ENCODE measurements around the gene CLIC3. TPM values are rescaled to one million over a fixed set of nuclear protein-coding genes. Genes with fewer than 3 reads are reported as not detected.

The CLIC3 gene
- total RNA-seq, 2 experiments from 2014 or later: not detected

DNA sequence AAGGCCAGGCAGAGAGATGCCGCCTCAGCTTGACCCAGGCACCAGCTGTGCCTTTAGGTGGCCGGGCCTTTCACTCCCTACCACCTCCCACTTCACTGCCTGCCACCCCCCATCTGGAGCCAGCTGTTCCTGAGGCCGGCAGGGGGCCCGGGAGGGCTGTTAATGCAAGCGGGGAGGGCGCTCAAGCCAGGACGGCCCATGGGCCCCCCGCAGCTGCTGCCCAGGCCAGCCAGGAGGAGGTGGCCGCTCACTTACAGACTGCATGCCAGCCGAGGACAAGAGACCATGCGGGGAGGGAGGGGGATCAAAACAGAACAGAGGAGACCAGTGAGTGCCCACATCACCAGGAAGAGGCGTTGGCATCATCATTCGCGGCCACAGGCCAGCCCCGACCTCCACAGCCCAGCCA lies 27.2 kb upstream of the CLIC3 start:
- Mint-ChIP-seq H3K36me3 (ENCODE audit: low read depth) (no peaks in the 10 kb centered on the region), H3K9me3 (ENCODE audit: low read depth) (no peaks in the 10 kb centered on the region), H3K27ac (no peak overlapping the region), H3K4me3 (no peak overlapping the region), H3K4me1 (peaks cover 6% of the 10 kb centered on the region), H3K27me3 (no peaks in the 10 kb centered on the region)
- POLR2A ChIA-PET: no interaction called here
- CTCF ChIA-PET: interaction anchor here (0.5 to 1.7 kb wide), 3 partner anchors 8 to 293 kb away, joined by 3 to 4 read pairs (median 3); partner anchors contain the start of genes FUT7 and PAXX
- intact Hi-C loops (cut with DNase I, micrococcal nuclease): loop anchor here in 1 of 2 experiments (5.0 kb wide), 1 partner anchor 231 kb away; the partner anchor contains the start of gene TMEM141
- no peak for ATAC-seq
- DNase-seq: no peak

DNA sequence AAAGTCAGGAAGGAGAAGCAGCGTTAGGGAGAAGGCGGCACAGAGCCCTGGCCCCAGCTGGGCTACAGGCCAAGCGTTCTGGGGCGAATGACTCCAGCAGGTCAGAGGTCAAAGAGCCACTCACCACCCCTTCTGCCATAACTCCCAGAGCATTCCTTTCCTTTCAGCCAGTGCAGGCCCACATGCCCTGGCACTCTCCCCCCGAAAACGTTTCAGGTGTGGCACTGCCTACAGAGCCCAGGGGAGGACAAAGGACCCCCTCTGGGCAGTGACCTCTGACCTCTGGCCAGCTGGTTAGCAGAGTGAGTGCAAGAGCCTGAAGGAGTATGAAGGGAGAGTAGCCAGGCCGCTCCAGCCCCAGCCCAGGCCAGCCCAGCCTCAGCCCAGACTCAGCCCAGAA lies 26.8 kb upstream of the CLIC3 start:
- Mint-ChIP-seq H3K4me1 (peaks cover 6% of the 10 kb centered on the region), H3K9me3 (ENCODE audit: low read depth) (no peaks in the 10 kb centered on the region), H3K27me3 (no peaks in the 10 kb centered on the region), H3K27ac (no peak overlapping the region), H3K4me3 (no peak overlapping the region), H3K36me3 (ENCODE audit: low read depth) (no peaks in the 10 kb centered on the region)
- intact Hi-C loops (cut with DNase I, micrococcal nuclease): loop anchor here in 1 of 2 experiments (5.0 kb wide), 1 partner anchor 231 kb away; the partner anchor contains the start of gene TMEM141
- CTCF ChIA-PET: interaction anchor here (0.5 to 1.7 kb wide), 3 partner anchors 9 to 293 kb away, joined by 3 to 4 read pairs (median 3); partner anchors contain the start of genes FUT7 and PAXX
- DNase-seq (no peak), ATAC-seq (no peak)
- POLR2A ChIA-PET: no interaction called here

GRCh38 chr9:137022662-137023008 lies 26.3 kb upstream of the CLIC3 start:
- Mint-ChIP-seq H3K4me1 (peaks cover 6% of the 10 kb centered on the region), H3K27ac (no peak overlapping the region), H3K4me3 (no peak overlapping the region), H3K9me3 (ENCODE audit: low read depth) (no peaks in the 10 kb centered on the region), H3K27me3 (no peaks in the 10 kb centered on the region), H3K36me3 (ENCODE audit: low read depth) (no peaks in the 10 kb centered on the region)
- ChIA-PET CTCF (interaction anchor here (0.6 to 1.7 kb wide), 3 partner anchors 9 to 180 kb away, joined by 4 to 5 read pairs (median 4); partner anchors contain the start of genes AJM1 and FUT7), POLR2A (no interaction called here)
- no peak for ATAC-seq
- intact Hi-C loops (cut with DNase I, micrococcal nuclease): loop anchor here (1.0 to 5.0 kb wide), 8 partner anchors 30 to 539 kb away; partner anchors contain the start of genes TMEM141 (in 2 of the 2), FBXW5 (in 1 of the 2), PAXX (in 1 of the 2) and SEC16A (in 1 of the 2)
- DNase-seq: no peak

DNA sequence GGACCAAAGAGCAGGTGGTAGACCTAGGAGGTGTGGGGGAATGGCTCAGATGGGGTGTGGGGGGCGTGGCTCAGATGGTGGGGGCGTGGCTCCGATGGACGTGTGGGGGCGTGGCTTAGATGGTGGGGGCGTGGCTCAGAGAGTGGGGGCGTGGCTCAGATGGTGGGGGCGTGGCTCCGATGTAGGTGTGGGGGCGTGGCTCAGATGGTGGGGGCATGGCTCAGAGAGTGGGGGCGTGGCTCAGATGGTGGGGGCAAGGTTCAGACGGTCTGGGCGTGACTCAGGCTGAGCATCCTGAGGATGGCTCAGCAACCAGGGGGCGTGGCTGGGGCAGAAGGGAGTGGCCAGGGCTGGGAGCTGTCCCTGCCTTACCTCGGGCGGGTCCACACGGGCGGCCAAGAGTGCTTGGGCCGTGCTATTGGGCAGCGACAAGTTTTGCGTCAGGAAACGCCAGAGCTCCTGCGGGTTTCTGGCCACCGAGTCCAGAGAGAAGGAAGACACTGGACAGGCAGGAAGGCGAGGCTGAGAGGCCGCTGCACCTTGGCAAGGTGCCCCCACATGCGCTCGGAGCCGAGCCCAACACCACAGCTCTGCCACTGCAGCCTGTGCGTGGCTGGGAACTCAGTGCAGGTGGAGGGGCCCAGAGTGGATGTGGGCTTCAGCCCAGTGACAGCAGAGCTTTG lies 25.8 kb upstream of the CLIC3 start:
- Mint-ChIP-seq H3K4me1 (peaks cover 3% of the 10 kb centered on the region), H3K36me3 (ENCODE audit: low read depth) (no peaks in the 10 kb centered on the region), H3K27ac (no peak overlapping the region), H3K4me3 (no peak overlapping the region), H3K9me3 (ENCODE audit: low read depth) (no peaks in the 10 kb centered on the region), H3K27me3 (no peaks in the 10 kb centered on the region)
- ATAC-seq: peak; percentile 97
- intact Hi-C loops (cut with DNase I, micrococcal nuclease): loop anchor here (1.0 to 5.0 kb wide), 8 partner anchors 30 to 539 kb away; partner anchors contain the start of genes TMEM141 (in 2 of the 2), FBXW5 (in 1 of the 2), PAXX (in 1 of the 2) and SEC16A (in 1 of the 2)
- peak; percentile 93 for DNase-seq
- ChIA-PET POLR2A (no interaction called here), CTCF (interaction anchor here (0.6 to 1.7 kb wide), 4 partner anchors 8 to 180 kb away, joined by 3 to 5 read pairs (median 4); partner anchors contain the start of genes AJM1 and FUT7)

GRCh38 chr9:137021568-137021978 lies 25.2 kb upstream of the CLIC3 start:
- POLR2A ChIA-PET: no interaction called here
- H3K4me1 Mint-ChIP-seq: peaks cover 1% of the 10 kb centered on the region
- H3K27me3 Mint-ChIP-seq: no peaks in the 10 kb centered on the region
- H3K36me3 Mint-ChIP-seq (ENCODE audit: low read depth): no peaks in the 10 kb centered on the region
- ATAC-seq (no peak), DNase-seq (no peak)
- no peaks in the 10 kb centered on the region for H3K9me3 Mint-ChIP-seq (ENCODE audit: low read depth)
- intact Hi-C loops (cut with DNase I, micrococcal nuclease): loop anchor here in 1 of 2 experiments (5.0 kb wide), 1 partner anchor 229 kb away; the partner anchor contains the start of gene TMEM141
- H3K4me3 Mint-ChIP-seq: no peak overlapping the region
- CTCF ChIA-PET: interaction anchor here (1.0 kb wide), 1 partner anchor 8 kb away, joined by 3 read pairs; no protein-coding TSS in a partner anchor
- no peak overlapping the region for H3K27ac Mint-ChIP-seq

DNA sequence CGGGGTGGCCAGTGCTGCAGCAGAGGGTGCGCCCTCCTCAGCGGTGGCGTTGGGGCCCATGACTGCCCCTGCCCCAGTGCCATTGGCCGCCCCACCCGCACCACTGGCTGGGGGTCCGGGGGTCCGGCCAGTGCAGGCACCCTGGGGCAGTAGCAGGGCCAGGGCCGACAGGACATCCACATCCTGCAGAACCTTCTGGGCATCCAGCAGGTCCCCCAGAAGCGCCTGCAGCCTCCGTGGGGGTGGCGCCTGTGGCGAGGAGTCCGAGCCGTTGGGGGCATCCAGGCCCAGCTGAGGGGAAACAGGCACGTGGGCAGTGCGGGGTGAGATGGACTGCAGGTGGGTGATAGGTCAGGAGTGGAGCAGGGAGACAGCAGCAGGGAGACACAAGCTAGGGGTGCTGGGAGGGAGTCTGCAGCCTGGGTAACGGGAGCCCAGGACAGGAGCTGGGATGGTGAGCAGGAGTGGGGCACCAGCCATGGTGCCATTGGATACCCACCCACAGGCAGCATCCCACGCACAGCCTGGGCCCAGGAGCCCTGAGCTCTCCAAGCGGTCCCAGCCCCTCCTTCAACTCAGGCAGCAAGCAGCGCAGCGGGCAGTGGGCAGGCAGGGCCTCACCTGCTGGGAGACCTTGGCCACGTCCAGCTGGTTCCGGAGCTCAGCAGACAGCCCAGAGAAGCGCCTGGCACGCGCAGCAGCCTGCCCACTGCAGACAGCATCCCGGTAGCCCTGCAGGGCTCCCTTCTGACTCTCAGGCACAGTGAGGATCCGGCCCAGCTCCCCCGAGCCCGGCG lies 24.6 kb upstream of the CLIC3 start:
- Mint-ChIP-seq H3K27ac (no peak overlapping the region), H3K27me3 (no peaks in the 10 kb centered on the region), H3K36me3 (ENCODE audit: low read depth) (no peaks in the 10 kb centered on the region), H3K4me3 (no peak overlapping the region), H3K9me3 (ENCODE audit: low read depth) (no peaks in the 10 kb centered on the region), H3K4me1 (no peaks in the 10 kb centered on the region)
- DNase-seq (no peak), ATAC-seq (no peak)
- ChIA-PET POLR2A (interaction anchor here (0.5 kb wide), 1 partner anchor 262 kb away, joined by 5 read pairs; no protein-coding TSS in a partner anchor), CTCF (interaction anchor here (1.0 kb wide), 1 partner anchor 9 kb away, joined by 3 read pairs; no protein-coding TSS in a partner anchor)
- intact Hi-C loops (cut with DNase I, micrococcal nuclease): loop anchor here in 1 of 2 experiments (5.0 kb wide), 1 partner anchor 229 kb away; the partner anchor contains the start of gene TMEM141

DNA sequence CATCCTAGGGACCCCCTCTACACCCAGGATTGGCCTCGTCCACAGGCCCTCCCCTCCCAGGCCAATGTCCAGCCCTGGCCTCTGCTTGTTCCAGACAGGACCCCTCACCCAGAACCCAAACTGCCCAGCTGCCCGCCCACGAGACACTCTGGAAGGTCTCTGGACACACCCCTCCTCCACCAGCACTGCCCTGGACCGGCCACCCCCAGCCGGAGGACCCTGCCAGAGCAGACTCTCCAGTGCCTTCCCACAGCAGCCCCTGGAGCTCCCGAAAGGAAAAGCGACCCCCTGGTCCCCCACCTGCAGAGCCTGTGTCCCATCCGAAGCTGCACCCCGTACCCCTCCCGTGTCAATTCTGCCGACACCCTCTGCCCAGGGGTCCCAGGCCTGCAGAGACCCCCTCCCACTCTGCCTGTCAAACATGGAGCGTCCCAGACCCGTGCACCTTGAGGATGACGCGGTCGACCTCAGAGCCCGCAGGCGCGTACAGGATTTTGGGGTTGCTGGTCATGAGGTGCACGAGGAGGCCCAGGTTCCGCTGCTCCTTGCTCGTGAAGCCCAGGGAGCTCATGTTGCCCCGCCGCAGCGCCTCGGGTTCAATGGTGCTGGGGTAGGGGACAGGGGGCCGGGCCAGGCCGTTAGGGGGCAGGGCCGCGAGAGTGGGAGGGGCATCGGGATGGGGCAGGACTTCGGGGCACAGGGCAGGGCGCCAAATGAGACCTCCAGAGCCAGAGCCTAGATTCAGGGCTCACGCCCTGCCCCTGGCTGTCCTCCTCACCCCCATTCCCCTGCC lies 23.7 kb upstream of the CLIC3 start:
- H3K27me3 Mint-ChIP-seq: no peaks in the 10 kb centered on the region
- POLR2A ChIA-PET: interaction anchor here (0.5 kb wide), 1 partner anchor 263 kb away, joined by 5 read pairs; no protein-coding TSS in a partner anchor
- no peak overlapping the region for H3K4me3 Mint-ChIP-seq

DNA sequence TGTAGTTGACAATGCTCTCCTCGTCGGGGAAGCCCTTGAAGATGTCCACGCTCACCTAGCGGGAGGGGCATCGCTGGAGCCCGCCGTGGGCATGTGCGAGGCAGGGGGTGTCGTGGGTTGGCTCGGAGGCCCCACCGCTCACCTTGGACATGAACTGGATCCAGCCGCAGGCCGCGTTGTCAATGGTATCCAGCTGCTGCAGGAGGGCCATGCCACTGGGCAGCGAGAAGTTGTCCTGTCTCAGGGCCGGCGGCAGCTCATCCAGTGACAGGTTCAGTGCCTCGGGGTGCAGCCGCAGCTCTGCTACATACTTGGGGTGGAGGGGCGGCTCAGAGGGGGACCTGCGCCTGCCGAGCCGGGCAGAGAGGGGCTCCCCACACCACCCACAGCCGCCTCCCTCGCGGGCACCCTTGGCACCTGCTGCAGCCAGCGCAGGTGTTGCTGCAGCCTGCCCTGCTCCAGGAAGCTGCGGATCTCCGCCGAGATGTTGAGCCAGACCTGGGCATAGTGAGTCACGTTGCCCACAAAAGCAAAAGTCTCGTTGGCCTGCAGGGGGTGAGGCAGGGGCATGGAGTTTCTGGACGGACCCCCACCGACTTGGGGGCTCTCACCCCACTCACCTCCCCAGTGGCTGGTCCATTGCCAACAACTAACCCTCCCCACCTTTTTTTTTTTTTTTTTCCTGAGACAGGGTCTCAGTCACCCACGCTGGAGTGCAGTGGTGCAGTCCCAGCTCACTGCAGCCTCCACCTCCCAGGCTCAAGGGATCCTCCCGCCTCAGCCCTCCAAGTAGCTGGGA lies 22.6 kb upstream of the CLIC3 start:
- H3K36me3 Mint-ChIP-seq (ENCODE audit: low read depth): no peaks in the 10 kb centered on the region
- ChIA-PET CTCF (interaction anchor here (0.6 to 1.2 kb wide), 4 partner anchors 10 to 476 kb away, joined by 3 to 4 read pairs (median 4); partner anchors contain the start of gene AJM1), POLR2A (no interaction called here)
- H3K27me3 Mint-ChIP-seq: no peaks in the 10 kb centered on the region
- ATAC-seq: no peak
- no peaks in the 10 kb centered on the region for H3K4me1 Mint-ChIP-seq
- H3K4me3 Mint-ChIP-seq: no peak overlapping the region
- H3K9me3 Mint-ChIP-seq (ENCODE audit: low read depth): no peaks in the 10 kb centered on the region
- DNase-seq: no peak
- intact Hi-C loops (cut with DNase I, micrococcal nuclease): no loop called here
- H3K27ac Mint-ChIP-seq: no peak overlapping the region

More for the DNA sequence above, 23.7 kb upstream of the CLIC3 start:
- CTCF ChIA-PET: interaction anchor here (0.8 kb wide), 2 partner anchors 27 to 178 kb away, joined by 4 read pairs; partner anchors contain the start of gene AJM1
- intact Hi-C loops (cut with DNase I, micrococcal nuclease): loop anchor here in 1 of 2 experiments (5.0 kb wide), 1 partner anchor 228 kb away; the partner anchor contains the start of gene TMEM141
- no peak for DNase-seq
- no peak for ATAC-seq
- Mint-ChIP-seq H3K9me3 (ENCODE audit: low read depth) (no peaks in the 10 kb centered on the region), H3K36me3 (ENCODE audit: low read depth) (no peaks in the 10 kb centered on the region), H3K4me1 (no peaks in the 10 kb centered on the region), H3K27ac (no peak overlapping the region)

DNA sequence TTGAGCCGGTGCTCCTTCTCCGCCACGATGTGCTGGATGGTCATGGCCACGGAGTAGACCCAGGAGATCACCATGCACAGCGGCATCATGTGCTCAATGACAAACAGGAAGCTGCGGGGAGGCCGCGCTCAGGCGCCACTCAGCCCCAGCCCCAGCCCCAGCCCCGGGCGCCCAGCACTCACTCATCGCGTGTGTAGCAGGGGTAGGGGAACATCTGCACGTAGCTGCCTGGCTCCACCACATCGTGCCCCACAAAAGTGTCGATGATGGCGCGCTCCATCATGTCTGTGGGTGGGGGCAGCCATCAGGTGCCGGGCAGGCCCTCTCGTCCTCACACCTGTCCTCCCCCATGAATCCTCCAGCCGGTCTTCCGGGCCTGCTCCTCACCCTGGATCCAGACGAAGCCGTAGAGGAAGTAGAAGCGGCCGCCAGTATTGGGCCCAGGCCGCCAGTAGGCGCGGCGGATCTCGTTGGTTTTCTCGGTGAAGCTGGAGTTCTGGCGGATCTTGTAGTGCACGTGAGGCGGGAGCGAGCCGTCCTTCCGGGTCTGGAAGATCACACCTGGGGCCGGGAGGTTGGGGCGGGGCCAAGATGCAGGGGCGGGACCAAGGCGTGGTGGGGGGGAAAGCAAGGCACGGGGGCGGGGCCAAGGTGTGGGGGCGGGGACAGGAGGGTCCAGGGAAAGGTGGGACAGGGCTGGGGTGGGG lies 21.6 kb upstream of the CLIC3 start:
- CTCF ChIA-PET: no interaction called here
- Mint-ChIP-seq H3K9me3 (ENCODE audit: low read depth) (no peaks in the 10 kb centered on the region), H3K4me3 (no peak overlapping the region), H3K27ac (no peak overlapping the region), H3K36me3 (ENCODE audit: low read depth) (no peaks in the 10 kb centered on the region), H3K4me1 (no peaks in the 10 kb centered on the region), H3K27me3 (no peaks in the 10 kb centered on the region)
- intact Hi-C loops (cut with DNase I, micrococcal nuclease): no loop called here
- POLR2A ChIA-PET: no interaction called here
- no peak for ATAC-seq
- DNase-seq: no peak

DNA sequence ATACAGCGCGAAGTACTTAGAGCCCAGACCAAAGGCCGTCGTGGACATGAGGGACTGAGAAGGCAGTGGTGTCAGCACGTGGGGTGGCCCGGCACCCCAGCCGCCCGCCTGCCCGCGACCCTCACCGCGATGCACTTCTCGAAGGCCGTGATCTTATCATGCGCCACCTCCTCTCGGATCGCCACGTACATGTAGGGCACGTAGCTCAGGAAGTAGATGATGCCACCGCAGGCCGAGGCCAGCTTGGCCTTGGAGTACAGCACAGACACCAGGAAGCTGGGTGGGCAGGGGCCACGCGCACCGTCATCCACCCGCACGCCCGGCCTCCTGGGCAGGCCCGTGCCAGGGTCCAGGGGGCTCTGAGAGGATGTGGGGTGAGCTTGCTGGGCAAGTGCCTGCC lies 20.7 kb upstream of the CLIC3 start:
- Mint-ChIP-seq H3K36me3 (ENCODE audit: low read depth) (no peaks in the 10 kb centered on the region), H3K9me3 (ENCODE audit: low read depth) (no peaks in the 10 kb centered on the region), H3K27me3 (no peaks in the 10 kb centered on the region), H3K4me3 (no peak overlapping the region), H3K4me1 (no peaks in the 10 kb centered on the region), H3K27ac (no peak overlapping the region)
- intact Hi-C loops (cut with DNase I, micrococcal nuclease): no loop called here
- ChIA-PET CTCF (no interaction called here), POLR2A (no interaction called here)
- no peak for ATAC-seq
- no peak for DNase-seq

Measured in activated CD4-positive, alpha-beta T cell treated with anti-CD3 and anti-CD28 coated beads for 36 hours (primary cell).